ENCODE data around the gene TPPP.
"Not testable (repeated sequence)": the region's sequence is repeated elsewhere in the genome, so short reads cannot be mapped to it uniquely, and the experiment has no call there.

- TF ChIP-seq ELF4 (IDR thresholded peaks at IDR 0.05); BHLHE40 (IDR thresholded peaks at IDR 0.05; ENCODE audit: borderline replicate concordance); CTBP1 (IDR thresholded peaks at IDR 0.05; ENCODE audit: borderline replicate concordance): not testable (repeated sequence)
Measured at GRCh38 chr5:742276-742675, 49.1 kb upstream of the TPPP start.

Measured in HEK293T (cell line).